ENCODE data around the gene RTL5.

DNA sequence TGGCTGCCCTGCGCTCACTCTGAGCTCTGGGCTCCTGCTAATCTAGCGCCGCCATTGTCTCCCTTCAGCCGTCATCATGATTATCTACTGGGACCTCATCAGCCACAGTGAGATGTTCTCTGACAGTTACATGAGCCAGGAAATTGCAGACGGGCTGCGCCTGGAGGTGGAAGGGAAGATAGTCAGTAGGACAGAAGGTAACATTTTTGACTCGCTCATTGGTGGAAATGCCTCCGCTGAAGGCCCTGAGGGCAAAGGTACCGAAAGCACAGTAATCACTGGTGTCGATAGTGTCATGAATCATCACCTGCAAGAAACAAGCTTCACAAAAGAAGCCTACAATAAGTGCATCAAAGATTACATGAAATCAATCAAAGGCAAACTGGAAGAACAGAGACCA, 28.1 kb upstream of the RTL5 start:
- TF ChIP-seq, protein P1, sequence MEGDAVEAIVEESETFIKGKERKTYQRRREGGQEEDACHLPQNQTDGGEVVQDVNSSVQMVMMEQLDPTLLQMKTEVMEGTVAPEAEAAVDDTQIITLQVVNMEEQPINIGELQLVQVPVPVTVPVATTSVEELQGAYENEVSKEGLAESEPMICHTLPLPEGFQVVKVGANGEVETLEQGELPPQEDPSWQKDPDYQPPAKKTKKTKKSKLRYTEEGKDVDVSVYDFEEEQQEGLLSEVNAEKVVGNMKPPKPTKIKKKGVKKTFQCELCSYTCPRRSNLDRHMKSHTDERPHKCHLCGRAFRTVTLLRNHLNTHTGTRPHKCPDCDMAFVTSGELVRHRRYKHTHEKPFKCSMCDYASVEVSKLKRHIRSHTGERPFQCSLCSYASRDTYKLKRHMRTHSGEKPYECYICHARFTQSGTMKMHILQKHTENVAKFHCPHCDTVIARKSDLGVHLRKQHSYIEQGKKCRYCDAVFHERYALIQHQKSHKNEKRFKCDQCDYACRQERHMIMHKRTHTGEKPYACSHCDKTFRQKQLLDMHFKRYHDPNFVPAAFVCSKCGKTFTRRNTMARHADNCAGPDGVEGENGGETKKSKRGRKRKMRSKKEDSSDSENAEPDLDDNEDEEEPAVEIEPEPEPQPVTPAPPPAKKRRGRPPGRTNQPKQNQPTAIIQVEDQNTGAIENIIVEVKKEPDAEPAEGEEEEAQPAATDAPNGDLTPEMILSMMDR (IDR thresholded peaks at IDR 0.05; ENCODE audit: insufficient read depth, low read length), result no peak
- TF ChIP-seq POLR2AphosphoS5 (IDR thresholded peaks at IDR 0.05; ENCODE audit: low read depth) (no peak), GABPA (IDR thresholded peaks at IDR 0.05; ENCODE audit: low read depth) (no peak), SPI1 (IDR thresholded peaks at IDR 0.05; ENCODE audit: borderline replicate concordance, low read depth) (no peak)
- TF ChIP-seq, protein P2, sequence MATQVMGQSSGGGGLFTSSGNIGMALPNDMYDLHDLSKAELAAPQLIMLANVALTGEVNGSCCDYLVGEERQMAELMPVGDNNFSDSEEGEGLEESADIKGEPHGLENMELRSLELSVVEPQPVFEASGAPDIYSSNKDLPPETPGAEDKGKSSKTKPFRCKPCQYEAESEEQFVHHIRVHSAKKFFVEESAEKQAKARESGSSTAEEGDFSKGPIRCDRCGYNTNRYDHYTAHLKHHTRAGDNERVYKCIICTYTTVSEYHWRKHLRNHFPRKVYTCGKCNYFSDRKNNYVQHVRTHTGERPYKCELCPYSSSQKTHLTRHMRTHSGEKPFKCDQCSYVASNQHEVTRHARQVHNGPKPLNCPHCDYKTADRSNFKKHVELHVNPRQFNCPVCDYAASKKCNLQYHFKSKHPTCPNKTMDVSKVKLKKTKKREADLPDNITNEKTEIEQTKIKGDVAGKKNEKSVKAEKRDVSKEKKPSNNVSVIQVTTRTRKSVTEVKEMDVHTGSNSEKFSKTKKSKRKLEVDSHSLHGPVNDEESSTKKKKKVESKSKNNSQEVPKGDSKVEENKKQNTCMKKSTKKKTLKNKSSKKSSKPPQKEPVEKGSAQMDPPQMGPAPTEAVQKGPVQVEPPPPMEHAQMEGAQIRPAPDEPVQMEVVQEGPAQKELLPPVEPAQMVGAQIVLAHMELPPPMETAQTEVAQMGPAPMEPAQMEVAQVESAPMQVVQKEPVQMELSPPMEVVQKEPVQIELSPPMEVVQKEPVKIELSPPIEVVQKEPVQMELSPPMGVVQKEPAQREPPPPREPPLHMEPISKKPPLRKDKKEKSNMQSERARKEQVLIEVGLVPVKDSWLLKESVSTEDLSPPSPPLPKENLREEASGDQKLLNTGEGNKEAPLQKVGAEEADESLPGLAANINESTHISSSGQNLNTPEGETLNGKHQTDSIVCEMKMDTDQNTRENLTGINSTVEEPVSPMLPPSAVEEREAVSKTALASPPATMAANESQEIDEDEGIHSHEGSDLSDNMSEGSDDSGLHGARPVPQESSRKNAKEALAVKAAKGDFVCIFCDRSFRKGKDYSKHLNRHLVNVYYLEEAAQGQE (IDR thresholded peaks at IDR 0.05; ENCODE audit: insufficient replicate concordance, low read depth), result no peak

Measured in HL-60 (cell line).